GM19372 (cell line): ENCODE data around the gene CMBL.

ENCODE experiments used
- ATAC-seq: cut with Tn5 transposase; IDR thresholded peaks from one replicate; pipeline ENCODE4 v1.9.1; 2021; ENCODE audit warnings: mild to moderate bottlenecking, low read depth, moderate library complexity; ENCODE audit not compliant: unreplicated experiment

CMBL gene

GRCh38 chr5:10228288-10228687, 79.4 kb downstream of the CMBL start:
- ATAC-seq, result no peak
